ENCODE measurements around the gene NOTCH3. TPM values are rescaled to one million over a fixed set of nuclear protein-coding genes. Genes with fewer than 3 reads are reported as not detected.

Gene NOTCH3
- total RNA-seq, 1 experiment from 2014 or later, result 21.5 TPM

GRCh38 chr19:15235781-15236180, 35.0 kb upstream of the NOTCH3 start:
- POLR2A ChIA-PET (ENCODE audit: unreplicated experiment), result no interaction called here
- no TSS peak for BruUV-seq (replicated peaks)
- peaks cover 31% of the 10 kb centered on the region; the same call in 1 of the 2 replicates for H3K36me3 ChIP-seq (ENCODE audit: low read depth, low read length)

GRCh38 chr19:15234431-15235130, 33.8 kb upstream of the NOTCH3 start:
- no TSS peak for BruUV-seq (replicated peaks)
- Histone ChIP-seq H3K4me2 (ENCODE audit: low read length) (peak overlapping the region; percentile 65), H3K4me1 (ENCODE audit: insufficient read depth, low read length) (peaks cover 22% of the 10 kb centered on the region), H2AFZ (ENCODE audit: low read length) (no peak overlapping the region), H3F3A (ENCODE audit: low read length, unreplicated experiment) (peaks cover 8% of the 10 kb centered on the region), H3K79me2 (ENCODE audit: low read length) (no peaks in the 10 kb centered on the region), H3K36me3 (ENCODE audit: low read depth, low read length) (peaks cover 23% of the 10 kb centered on the region; the same call in 1 of the 2 replicates), H3K9me3 (ENCODE audit: low read length) (no peaks in the 10 kb centered on the region), H4K20me1 (ENCODE audit: low read length) (no peaks in the 10 kb centered on the region), H3K9ac (ENCODE audit: low read length) (peak overlapping the region; percentile 56), H3K27ac (ENCODE audit: low read length) (peak overlapping the region; percentile 92), H3K27me3 (ENCODE audit: low read length) (no peaks in the 10 kb centered on the region), H3K4me3 (ENCODE audit: low read length) (no peak overlapping the region), H3K9me2 (replicated peaks; ENCODE audit: low read length) (no peaks in the 10 kb centered on the region)
- DNase-seq (no peak), ATAC-seq (peak; percentile 6; the same call in 1 of the 2 replicates)
- ChIA-PET POLR2A (ENCODE audit: unreplicated experiment) (no interaction called here), CTCF (no interaction called here)
- TF ChIP-seq EZH2phosphoT487 (IDR thresholded peaks at IDR 0.05; ENCODE audit: borderline replicate concordance, low read length), result no peak
- no peak for TF ChIP-seq CTCF (conservative IDR thresholded peaks at IDR 0.05; ENCODE audit: low read depth, low read length)
- no peak for TF ChIP-seq EZH2 (IDR thresholded peaks at IDR 0.05; ENCODE audit: low read length, unreplicated experiment)
- intact Hi-C loops (cut with micrococcal nuclease), result loop anchor here (5.0 kb wide), 1 partner anchor 57 kb away; no protein-coding TSS in a partner anchor

More at GRCh38 chr19:15235781-15236180, 35.0 kb upstream of the NOTCH3 start:
- no peaks in the 10 kb centered on the region for H3K27me3 ChIP-seq (ENCODE audit: low read length)
- H3K4me2 ChIP-seq (ENCODE audit: low read length), result no peak overlapping the region
- intact Hi-C loops (cut with micrococcal nuclease), result no loop called here
- no peaks in the 10 kb centered on the region for H3K9me2 ChIP-seq (replicated peaks; ENCODE audit: low read length)
- no peak overlapping the region for H3K9ac ChIP-seq (ENCODE audit: low read length)
- H3K79me2 ChIP-seq (ENCODE audit: low read length), result no peaks in the 10 kb centered on the region
- CTCF ChIA-PET, result interaction anchor here (0.6 kb wide), 1 partner anchor 19 kb away, joined by 6 read pairs; no protein-coding TSS in a partner anchor
- no peak for TF ChIP-seq CTCF (conservative IDR thresholded peaks at IDR 0.05; ENCODE audit: low read depth, low read length)
- TF ChIP-seq EZH2phosphoT487 (IDR thresholded peaks at IDR 0.05; ENCODE audit: borderline replicate concordance, low read length), result no peak
- TF ChIP-seq EZH2 (IDR thresholded peaks at IDR 0.05; ENCODE audit: low read length, unreplicated experiment), result no peak
- H3K4me1 ChIP-seq (ENCODE audit: insufficient read depth, low read length), result peaks cover 22% of the 10 kb centered on the region
- H3F3A ChIP-seq (ENCODE audit: low read length, unreplicated experiment), result peaks cover 8% of the 10 kb centered on the region
- ATAC-seq (no peak), DNase-seq (no peak)
- H2AFZ ChIP-seq (ENCODE audit: low read length), result no peak overlapping the region
- no peak overlapping the region for H3K4me3 ChIP-seq (ENCODE audit: low read length)
- H3K9me3 ChIP-seq (ENCODE audit: low read length), result no peaks in the 10 kb centered on the region
- H4K20me1 ChIP-seq (ENCODE audit: low read length), result no peaks in the 10 kb centered on the region
- H3K27ac ChIP-seq (ENCODE audit: low read length), result peak overlapping the region; percentile 92; the same call in 1 of the 2 replicates

- TF ChIP-seq EZH2phosphoT487 (IDR thresholded peaks at IDR 0.05; ENCODE audit: borderline replicate concordance, low read length) (no peak), EZH2 (IDR thresholded peaks at IDR 0.05; ENCODE audit: low read length, unreplicated experiment) (no peak), CTCF (conservative IDR thresholded peaks at IDR 0.05; ENCODE audit: low read depth, low read length) (no peak)
- peaks cover 7% of the 10 kb centered on the region; the same call in 1 of the 2 replicates for H3K36me3 ChIP-seq (ENCODE audit: low read depth, low read length)
- H3K4me2 ChIP-seq (ENCODE audit: low read length), result no peak overlapping the region
- no TSS peak for BruUV-seq (replicated peaks)
- peak; percentile 28 for DNase-seq
- CTCF ChIA-PET, result no interaction called here
- H3K9me2 ChIP-seq (replicated peaks; ENCODE audit: low read length), result no peaks in the 10 kb centered on the region
- no peak for ATAC-seq
- POLR2A ChIA-PET (ENCODE audit: unreplicated experiment), result no interaction called here
- H3K79me2 ChIP-seq (ENCODE audit: low read length), result no peaks in the 10 kb centered on the region
- H3K27me3 ChIP-seq (ENCODE audit: low read length), result no peaks in the 10 kb centered on the region
- H4K20me1 ChIP-seq (ENCODE audit: low read length), result no peaks in the 10 kb centered on the region
- peaks cover 8% of the 10 kb centered on the region for H3F3A ChIP-seq (ENCODE audit: low read length, unreplicated experiment)
- no peak overlapping the region for H2AFZ ChIP-seq (ENCODE audit: low read length)
- H3K9me3 ChIP-seq (ENCODE audit: low read length), result no peaks in the 10 kb centered on the region
- peak overlapping the region; percentile 49 for H3K27ac ChIP-seq (ENCODE audit: low read length)
- H3K4me3 ChIP-seq (ENCODE audit: low read length), result no peak overlapping the region
- H3K9ac ChIP-seq (ENCODE audit: low read length), result no peak overlapping the region
- intact Hi-C loops (cut with micrococcal nuclease), result loop anchor here (5.0 kb wide), 1 partner anchor 54 kb away; no protein-coding TSS in a partner anchor
- H3K4me1 ChIP-seq (ENCODE audit: insufficient read depth, low read length), result peaks cover 22% of the 10 kb centered on the region
These were observed 30.5 kb upstream of the NOTCH3 start for GRCh38 chr19:15231271-15231670.

Data from PC-3 (cell line).